HG02571 (cell line): ENCODE measurements around the gene LATS1.
"Not testable (repeated sequence)": the region's sequence is repeated elsewhere in the genome, so short reads cannot be mapped to it uniquely, and the experiment has no call there.

Source experiments
- ATAC-seq: cut with Tn5 transposase; IDR thresholded peaks from one replicate; pipeline ENCODE4 v1.9.1; 2021; ENCODE audit warnings: mild to moderate bottlenecking, moderate library complexity; ENCODE audit not compliant: unreplicated experiment

LATS1 gene

DNA sequence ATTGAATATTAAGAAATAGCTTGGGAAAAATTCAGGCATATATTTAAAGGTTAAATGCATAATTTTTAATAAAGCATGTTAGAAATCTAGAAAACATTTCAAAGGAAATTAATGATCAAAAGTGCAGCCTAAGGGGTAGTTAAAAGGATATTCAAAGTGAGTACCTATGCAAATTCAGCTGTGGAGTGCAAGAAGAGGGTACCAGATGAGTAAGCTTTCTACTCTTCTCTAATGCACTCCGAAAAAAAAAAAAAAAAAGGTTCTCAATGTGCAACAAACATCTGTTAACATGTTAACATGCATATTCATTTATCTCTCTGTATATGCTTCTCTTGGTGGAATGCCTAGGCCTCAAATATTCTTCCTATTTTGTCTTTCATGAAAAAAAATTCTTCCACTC, 37.4 kb downstream of the LATS1 start:
- peak; percentile 66 for ATAC-seq

DNA sequence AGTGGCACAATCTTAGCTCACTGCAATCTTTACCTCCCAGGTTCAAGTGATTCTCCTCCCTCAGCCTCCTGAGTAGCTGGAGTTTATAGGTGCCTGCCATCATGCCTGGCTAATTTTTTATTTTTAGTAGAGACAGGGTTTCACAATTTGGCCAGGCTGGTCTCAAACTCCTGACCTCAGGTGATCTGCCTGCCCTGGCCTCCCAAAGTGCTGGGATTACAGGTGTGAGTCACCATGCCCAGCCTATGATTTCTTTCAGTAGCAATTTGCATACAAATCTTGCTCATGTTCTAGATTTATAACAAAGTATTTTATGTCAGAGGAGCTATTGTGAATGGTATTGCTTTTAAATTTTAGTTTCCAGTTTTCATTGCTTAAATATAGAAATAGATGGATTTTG, 45.6 kb downstream of the LATS1 start:
- ATAC-seq: not testable (repeated sequence)

DNA sequence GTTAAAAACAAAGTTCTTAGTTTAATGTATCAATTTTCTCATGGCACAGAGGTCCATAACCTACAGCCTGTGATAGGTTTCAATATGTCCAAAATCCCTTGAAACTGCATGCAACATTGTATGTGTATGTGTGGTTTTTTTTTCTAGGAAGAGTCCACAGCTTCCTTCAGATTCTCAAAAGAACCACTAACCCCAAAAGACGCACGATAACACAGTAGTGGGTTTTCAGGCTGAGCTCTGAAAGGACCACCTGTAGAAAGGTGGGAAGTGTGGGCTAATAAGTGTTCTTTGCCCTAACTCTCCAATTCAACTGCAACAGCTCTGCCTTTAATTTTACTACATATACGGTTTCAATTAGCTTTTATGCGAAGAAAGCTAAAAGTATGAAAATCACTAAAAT, 57.9 kb downstream of the LATS1 start:
- ATAC-seq: no peak

DNA sequence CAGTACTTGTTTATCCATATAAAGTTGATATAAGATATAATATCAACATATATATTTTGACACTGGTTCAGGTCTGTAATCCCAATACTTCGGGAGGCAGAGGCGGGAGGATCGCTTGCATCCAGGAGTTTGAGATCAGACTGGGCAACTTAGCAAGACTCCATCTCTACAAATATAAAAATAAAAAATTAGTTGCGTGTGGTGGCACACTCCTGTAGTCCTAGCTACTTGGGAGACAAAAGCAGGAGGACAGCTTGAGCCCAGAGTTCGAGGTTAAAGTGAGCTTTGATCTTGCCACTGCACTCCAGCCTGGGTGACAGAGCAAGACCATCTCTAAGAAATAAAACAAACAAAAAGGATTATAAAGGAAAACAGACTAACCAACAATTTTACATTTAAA, 60.5 kb downstream of the LATS1 start:
- ATAC-seq: no peak

DNA sequence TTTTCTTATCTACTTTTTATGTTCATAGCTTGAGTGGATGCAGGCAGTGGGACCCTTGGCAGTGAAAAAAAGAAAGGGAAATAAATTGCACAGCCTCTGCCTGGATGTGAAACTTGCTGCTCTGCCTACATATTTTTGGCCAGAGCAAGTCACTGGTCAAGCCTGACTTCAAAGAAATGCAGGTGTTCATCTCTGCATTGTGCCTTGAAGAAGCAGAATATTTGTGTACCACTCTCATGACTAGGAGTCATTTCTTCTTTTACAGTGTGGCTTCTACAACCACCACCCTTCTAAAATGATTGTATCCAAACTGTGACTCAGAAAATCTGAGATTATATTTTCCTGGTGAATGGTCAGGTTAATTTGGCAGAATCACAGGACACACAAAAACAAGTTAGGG, 66.8 kb downstream of the LATS1 start:
- ATAC-seq: no peak

GRCh38 chr6:149648148-149649145, 69.5 kb downstream of the LATS1 start, which contains the start of gene KATNA1:
Gene KATNA1 (minus strand): TSS chr6:149648714. CDS start chr6:149638547, 10,167 bp downstream.
- ATAC-seq: peak; percentile 89

DNA sequence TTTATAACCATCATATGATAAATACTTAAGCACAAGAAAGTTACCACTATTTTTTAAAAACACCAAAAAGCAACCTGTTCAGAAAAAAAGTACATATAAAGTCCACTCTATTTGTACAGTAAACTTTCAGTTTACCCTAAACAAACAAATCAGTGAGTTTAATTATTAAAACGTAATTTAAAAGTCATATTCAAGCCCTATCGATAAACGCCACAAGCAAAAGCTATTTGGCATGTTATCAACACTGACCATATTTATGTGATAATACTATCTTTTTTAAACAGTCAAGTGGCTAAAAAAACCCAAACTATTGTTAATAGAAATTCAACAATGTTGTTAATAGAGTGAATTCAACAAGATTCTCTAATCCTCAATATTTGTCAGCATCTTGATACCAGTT, 71.3 kb downstream of the LATS1 start:
- ATAC-seq: no peak

DNA sequence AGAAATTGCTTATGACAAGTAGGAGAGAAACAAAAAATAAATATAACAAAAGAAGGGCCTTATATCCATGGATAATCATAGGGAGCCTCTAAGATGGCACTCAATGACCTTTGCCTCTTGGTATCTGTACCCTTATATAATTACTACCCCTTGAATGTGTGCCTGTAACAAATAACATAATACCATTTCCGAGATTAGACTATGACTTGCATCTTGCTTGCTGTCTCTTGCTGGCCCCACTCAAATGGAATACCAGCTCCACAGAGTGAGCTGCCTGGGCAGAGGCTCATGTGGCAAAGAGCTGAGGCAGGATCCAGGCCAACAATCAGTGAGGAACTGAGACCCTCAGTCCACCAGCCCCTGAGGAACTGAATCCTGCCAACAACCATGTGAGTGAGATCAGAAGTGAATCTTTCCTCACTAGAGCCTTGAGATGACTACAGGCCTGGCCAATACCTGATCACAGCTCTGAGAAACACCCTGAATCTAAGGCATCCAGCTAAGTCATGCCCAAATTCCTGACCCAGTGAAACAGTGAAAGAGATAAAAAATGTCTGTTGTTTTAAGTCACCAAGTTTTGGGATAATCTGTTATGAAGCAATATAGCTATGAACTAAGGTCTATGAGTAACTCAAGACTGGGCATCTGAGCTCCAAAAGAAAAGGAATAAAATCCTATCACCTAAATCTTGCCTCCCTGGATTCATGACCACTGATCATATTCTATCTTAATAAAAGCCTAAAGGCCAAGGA, 74.9 kb downstream of the LATS1 start:
- ATAC-seq: no peak

DNA sequence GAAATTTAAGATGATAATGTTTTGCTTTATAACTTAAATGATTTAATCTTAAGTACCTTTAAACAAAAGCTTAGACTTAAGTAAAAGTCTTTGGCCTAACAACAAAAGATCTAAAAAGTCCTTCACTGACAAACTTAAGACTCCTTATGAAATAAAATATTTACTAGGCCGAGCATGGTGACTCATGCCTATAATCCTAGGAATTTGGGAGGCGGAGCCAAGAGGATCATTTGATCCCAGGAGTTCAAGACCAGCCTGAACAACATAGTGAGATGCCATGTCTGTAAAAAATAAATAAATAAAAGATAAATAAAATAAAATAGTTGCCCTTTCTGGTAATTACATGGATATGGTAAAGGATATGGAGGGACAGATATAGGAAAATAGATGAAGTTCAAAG, 81.8 kb downstream of the LATS1 start:
- no peak for ATAC-seq

DNA sequence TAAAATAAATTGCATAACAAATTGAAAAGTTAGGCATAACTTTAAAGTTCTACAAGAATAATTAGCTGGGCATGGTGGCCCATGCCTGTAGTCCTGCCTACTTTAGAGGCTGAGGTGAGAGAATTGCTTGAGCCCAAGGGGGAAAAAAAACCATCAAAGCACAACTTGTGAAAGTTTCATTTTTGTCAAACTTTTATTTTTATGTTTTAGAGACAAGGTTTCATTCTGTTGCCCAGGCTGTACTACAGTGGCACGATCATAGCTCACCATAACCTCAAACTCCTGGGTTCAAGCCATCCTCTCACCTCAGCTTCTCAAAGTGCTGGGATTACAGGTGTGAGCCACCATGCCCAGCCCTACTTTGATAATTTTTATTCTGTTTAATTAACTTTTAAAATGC, 83.6 kb downstream of the LATS1 start:
- ATAC-seq: no peak

DNA sequence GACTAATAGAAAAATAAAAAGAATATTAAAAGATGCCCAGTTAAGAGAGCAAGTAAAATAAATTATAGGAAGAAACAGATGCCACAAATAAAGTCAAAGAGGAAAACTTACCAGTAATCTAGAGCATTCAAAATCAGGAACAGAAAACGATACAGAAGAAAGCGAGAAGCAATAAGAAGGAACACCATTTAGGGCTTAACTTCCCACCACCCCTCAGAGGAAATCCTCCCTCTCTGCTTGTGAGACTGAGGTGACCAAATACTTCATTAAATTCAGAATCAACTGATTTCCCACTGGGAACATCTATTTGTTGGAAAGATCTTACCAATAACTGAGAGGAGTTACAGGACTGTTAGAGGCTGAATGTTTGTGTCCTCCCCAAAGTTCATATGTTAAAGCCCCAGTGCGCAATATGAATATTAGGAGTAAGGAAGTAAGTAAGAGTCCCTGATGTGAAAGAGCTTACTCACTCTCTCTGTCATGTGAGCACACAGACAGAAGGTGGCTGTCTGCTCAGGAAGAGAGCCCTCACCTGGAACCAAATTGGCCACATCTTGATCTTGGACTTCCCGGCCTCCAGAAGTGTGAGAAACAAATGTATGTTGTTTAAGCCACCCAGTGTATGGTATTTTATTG, 88.9 kb downstream of the LATS1 start:
- ATAC-seq: peak; percentile 68

GRCh38 chr6:149627672-149628071, 90.2 kb downstream of the LATS1 start:
- ATAC-seq: no peak

- ATAC-seq: no peak
These were observed 102.1 kb downstream of the LATS1 start for GRCh38 chr6:149615805-149616204.

- ATAC-seq: no peak
These were observed 103.6 kb downstream of the LATS1 start for GRCh38 chr6:149614337-149614736.

DNA sequence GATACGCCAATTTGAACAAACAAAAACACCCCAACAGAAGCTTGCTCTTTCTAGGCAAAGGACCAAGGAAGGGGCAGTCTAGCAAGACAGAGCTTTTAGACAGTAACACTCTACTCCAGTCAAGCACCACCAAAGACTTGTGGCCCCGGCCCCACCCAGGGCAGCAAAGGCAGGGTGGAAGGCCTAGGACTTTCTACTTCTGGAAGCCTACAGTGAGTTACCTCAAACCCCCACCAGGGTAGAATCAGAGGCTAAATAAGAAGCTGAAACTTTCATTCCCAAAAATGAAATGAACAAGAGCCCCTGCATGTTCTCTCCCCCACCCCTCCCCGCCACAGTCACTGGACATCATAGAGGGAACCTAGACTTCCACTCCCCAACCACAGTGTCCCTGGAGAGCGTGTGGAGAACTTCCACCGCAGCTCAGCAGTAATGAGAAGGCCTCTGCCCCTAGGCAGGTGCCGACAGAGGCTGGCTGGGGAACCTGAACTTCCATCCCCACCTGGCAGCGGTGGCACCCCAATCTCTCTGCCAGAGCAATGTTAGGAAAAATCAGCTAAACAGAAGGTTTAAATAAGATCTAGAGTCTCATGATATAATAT, 109.4 kb downstream of the LATS1 start:
- ATAC-seq: no peak
